HG03159 (cell line): ENCODE results near the gene SNX9.
"Not testable (repeated sequence)": the region's sequence is repeated elsewhere in the genome, so short reads cannot be mapped to it uniquely, and the experiment has no call there.

Source experiments
- ATAC-seq: cut with Tn5 transposase; IDR thresholded peaks from one replicate; pipeline ENCODE4 v1.9.1; 2021; ENCODE audit warnings: mild to moderate bottlenecking, moderate library complexity; ENCODE audit not compliant: unreplicated experiment

SNX9 gene

DNA sequence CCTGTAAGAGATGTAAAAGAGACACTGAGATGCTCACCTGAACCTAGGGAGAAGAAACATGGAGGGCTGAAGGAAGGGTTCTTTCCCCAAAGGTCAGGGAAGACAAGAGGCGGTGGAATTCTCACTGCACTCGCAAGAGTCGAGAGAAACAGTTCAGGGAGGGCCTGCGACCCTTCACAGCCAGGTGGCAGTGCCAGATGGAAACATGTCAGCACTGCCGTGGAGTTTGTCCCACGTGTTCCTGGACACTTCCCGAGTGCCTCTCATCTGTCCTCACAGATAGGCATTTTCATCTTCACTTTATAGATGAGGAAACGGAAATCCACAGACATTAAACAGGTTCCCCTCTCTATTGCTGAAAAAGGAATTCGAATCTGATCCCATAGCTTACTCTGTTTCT is 88.2 kb downstream of the SNX9 start:
- ATAC-seq: no peak

GRCh38 chr6:157911786-157912185 is 88.7 kb downstream of the SNX9 start:
- ATAC-seq: no peak

- no peak for ATAC-seq
Observed at GRCh38 chr6:157912326-157912725, 89.3 kb downstream of the SNX9 start.

- no peak for ATAC-seq
Observed at GRCh38 chr6:157921685-157922367, 98.8 kb downstream of the SNX9 start.

DNA sequence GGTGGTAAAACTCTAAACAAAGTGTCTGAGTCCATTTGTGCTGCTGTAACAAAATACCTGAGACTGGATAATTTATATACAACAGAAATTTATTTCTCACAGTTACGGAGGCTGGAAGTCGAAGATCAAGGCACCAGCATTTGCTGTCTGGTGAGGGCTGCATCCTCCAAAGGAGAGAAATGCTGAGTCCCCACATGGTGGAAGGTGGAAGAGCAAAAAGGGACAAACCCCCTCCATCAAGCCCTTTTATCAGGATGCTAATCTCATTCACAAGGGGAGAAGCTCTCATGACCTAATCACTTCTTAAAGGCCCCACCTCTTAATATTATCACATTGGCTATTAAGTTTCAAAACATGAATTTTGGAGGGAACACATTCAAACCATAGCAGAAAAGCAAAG is 102.7 kb downstream of the SNX9 start:
- ATAC-seq: no peak

GRCh38 chr6:157927011-157927410 is 104.0 kb downstream of the SNX9 start:
- ATAC-seq: no peak

GRCh38 chr6:157928428-157928827 is 105.4 kb downstream of the SNX9 start:
- ATAC-seq: no peak

- no peak for ATAC-seq
Observed at GRCh38 chr6:157929076-157929475, 106.0 kb downstream of the SNX9 start.

- no peak for ATAC-seq
Observed at GRCh38 chr6:157929765-157930319, 106.8 kb downstream of the SNX9 start.

- ATAC-seq: no peak
Observed at GRCh38 chr6:157935786-157936185, 112.7 kb downstream of the SNX9 start.

- no peak for ATAC-seq
Observed at GRCh38 chr6:157937318-157937717, 114.3 kb downstream of the SNX9 start.

GRCh38 chr6:157937916-157938315 is 114.9 kb downstream of the SNX9 start:
- ATAC-seq: no peak

GRCh38 chr6:157940375-157941036 is 117.5 kb downstream of the SNX9 start:
- ATAC-seq: not testable (repeated sequence)

DNA sequence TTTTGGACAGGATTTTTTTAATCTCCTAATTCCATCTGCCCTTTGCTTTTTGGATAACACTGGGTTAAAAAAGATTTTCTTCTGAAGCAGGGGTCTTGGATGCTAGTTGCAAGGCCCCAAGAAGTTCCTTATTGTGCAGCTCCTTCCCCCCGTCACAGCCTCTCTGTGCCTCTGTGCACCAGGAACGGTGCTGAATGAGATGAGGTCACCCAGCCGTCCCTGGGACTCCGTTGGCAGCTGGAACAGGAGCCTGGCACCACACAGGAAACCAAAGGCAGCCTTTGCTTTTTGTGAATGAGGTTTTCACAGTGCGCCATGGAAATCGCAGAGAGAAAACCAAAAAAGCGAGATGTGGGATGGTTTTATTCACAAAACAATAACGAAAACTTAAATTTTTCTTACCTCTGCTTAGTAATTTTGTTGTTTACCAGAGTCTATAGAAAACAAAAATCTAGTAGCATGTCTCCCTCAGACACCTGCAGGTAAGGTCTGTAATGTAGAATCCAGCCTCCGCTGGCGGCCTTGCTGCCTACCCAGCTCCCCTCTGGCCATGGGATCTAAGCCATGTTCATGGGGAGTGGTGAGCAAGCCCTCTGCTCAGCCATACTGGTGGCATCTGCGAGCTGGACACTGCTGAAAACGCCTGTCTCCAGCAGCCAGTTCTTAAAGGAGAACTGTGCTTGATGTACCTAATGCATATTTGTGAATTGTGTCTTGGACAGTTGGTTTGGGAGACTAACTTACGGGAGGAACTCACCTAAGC is 118.2 kb downstream of the SNX9 start:
- no peak for ATAC-seq

- no peak for ATAC-seq
Observed at GRCh38 chr6:157942351-157942750, 119.3 kb downstream of the SNX9 start.

DNA sequence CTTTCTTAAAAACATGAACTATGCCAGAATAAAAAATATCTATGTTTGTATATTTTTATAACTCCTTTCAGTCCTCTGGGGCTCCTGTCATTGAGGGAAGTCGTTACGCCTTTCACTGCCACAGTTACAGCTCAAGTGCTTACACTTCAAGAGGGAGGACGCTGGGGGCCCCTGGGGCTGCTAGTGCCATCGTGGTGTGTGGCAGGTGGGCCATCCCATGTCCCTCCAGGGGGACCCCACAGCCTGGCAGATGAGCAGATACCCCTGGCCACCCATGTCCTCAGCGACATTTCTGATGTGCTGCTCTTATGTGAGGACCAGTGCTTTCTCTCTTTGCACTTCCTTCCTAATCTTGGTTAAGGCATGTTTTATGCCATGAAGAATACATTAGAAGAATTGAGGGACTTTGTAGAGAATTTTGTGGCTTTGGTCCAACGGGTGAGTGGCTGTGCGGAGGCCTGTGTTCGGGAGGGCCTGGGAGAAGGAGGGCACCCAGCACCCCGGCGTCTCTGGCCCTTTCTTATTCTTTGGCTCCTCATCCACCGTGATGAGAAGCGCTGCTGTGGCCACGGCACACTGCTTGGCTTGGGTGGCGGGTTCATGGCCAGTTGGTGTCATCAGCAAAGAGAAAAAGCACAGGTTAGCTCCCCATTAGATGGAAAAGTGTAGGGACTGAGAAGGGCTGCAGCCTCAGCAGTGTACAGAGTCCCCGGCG is 120.4 kb downstream of the SNX9 start:
- no peak for ATAC-seq

DNA sequence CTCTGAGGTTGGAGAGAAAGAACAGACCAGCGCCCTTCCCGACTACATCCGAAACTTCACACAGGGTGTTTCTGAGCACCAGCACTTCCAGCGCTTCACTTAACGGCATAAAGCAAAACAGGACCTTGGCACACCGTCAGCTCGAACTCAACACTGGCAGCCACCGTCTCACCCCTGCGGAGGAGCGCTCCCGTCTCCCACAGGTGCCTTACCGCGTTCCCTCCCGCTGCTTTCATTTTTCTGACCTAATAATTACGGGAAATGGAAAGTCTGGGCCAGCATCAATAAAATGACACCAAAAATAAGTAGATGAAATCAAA is 120.9 kb downstream of the SNX9 start:
- ATAC-seq: no peak

DNA sequence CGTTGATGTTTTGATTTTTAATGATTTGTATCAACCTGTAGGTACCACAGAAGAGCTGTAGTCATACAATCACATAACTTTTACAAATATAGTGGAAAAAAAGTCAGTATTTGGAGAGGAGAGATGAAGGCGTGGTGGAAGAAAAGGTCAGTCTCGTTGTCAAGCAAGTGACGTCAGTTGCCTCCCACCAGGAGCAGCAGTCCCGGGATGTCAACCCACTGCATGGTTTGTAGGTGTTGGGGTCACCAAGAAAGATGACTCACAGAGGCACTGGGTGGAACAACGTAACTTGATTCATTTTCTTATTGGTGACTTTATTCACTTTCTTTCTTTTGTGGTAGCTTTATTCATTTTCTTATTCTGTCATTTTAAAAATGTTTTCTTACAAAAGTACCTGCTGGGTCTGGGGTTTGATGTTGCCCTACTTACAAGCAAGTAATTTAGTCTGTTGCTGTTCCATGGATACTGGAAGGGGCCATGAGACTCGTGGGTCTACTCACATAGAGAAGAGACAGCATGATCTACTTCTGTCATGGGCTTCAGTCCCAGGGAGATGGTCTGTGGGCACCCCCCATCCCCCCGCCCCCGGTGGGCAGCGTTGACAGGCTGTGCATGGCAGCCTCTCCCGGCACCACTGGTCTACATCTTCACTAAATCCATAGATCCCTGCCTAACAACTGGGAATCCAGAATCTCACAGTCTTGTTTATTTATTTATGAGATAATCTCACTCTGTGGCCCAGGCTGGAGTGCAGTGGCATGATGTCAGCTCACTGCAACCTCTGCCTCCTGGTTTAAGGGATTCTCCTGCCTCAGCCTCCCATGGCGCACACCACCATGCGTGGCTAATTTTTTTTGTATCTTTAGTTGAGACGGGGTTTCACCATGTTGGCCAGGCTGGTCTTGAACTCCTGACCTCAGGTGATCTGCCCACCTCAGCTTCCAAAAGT is 122.2 kb downstream of the SNX9 start:
- ATAC-seq: no peak

GRCh38 chr6:157946053-157946617 is 123.1 kb downstream of the SNX9 start:
- no peak for ATAC-seq
